SU-DHL-6 (cell line): ENCODE data around the gene RAB31.

Source experiments
- H2AFZ ChIP-seq: fragments of 200-600 bp; sonication (generic); 2 replicates; pipeline ENCODE4 v1.6.1; 2014; ENCODE audit warnings: low read depth, mild to moderate bottlenecking, moderate library complexity, mixed read lengths, antibody characterized with exemption, low read length; ENCODE audit not compliant: severe bottlenecking
- H3F3A ChIP-seq: fragments of 200-600 bp; shearing (Covaris generic); 2 replicates; pipeline ENCODE4 v1.6.0; 2016; ENCODE audit warnings: antibody characterized with exemption, mild to moderate bottlenecking; ENCODE audit not compliant: insufficient read depth
- H3K27ac ChIP-seq: fragments of 200-600 bp; sonication (generic); 2 replicates; pipeline ENCODE4 v1.5.1; 2016; ENCODE audit warnings: low read depth, mild to moderate bottlenecking, low read length, moderate library complexity, mixed read lengths
- H3K27me3 ChIP-seq: fragments of 200-600 bp; sonication (generic), shearing (Covaris generic); 2 replicates; pipeline ENCODE4 v1.6.0; 2014; ENCODE audit warnings: mild to moderate bottlenecking, low read length
- H3K36me3 ChIP-seq: fragments of 200-600 bp; sonication (generic); 2 replicates; pipeline ENCODE4 v1.6.1; 2014; ENCODE audit warnings: mild to moderate bottlenecking, low read length, mixed read lengths
- H3K4me2 ChIP-seq: fragments of 300-600, 200-600 bp; shearing (Covaris generic), sonication (generic); 2 replicates; pipeline ENCODE4 v1.6.0; 2014; ENCODE audit warnings: low read length, low read depth, mild to moderate bottlenecking; ENCODE audit not compliant: poor library complexity, severe bottlenecking
- H3K4me3 ChIP-seq: fragments of 200-600 bp; sonication (generic); 2 replicates; pipeline ENCODE4 v1.5.1; 2014; ENCODE audit warnings: antibody characterized with exemption, low read length, mild to moderate bottlenecking, mixed read lengths; ENCODE audit not compliant: insufficient read depth, poor library complexity, severe bottlenecking
- H3K79me2 ChIP-seq: fragments of 200-600 bp; sonication (generic); 2 replicates; pipeline ENCODE4 v1.6.1; 2014; ENCODE audit warnings: mild to moderate bottlenecking, low read length, moderate library complexity; ENCODE audit not compliant: insufficient read depth
- H3K9ac ChIP-seq: fragments of 200-600 bp; sonication (generic); 2 replicates; pipeline ENCODE4 v1.7.0; 2014; ENCODE audit warnings: mild to moderate bottlenecking, low read length
- H3K9me2 ChIP-seq: fragments of 200-600 bp; sonication (generic); replicated peaks from 2 replicates; pipeline ENCODE4 v1.6.1; 2014; ENCODE audit warnings: low read length; ENCODE audit not compliant: insufficient read depth
- H3K9me3 ChIP-seq: fragments of 200-600 bp; sonication (generic); 2 replicates; pipeline ENCODE4 v1.6.1; 2014; ENCODE audit warnings: low read length, mixed read lengths; ENCODE audit not compliant: insufficient read depth
- H4K20me1 ChIP-seq: fragments of 200-600 bp; sonication (generic); 2 replicates; pipeline ENCODE4 v1.6.1; 2014; ENCODE audit warnings: low read depth, mild to moderate bottlenecking, antibody characterized with exemption, low read length, moderate library complexity, mixed read lengths
- EZH2phosphoT487 ChIP-seq: fragments of 200-600 bp; sonication (generic), shearing (Covaris generic); conservative IDR thresholded peaks from 2 replicates; pipeline ENCODE4 v1.6.1; 2018; ENCODE audit warnings: mild to moderate bottlenecking, antibody characterized with exemption, low read length, moderate library complexity, mixed read lengths
- TF ChIP-seq, protein P1 (sequence below): fragments of 200-600 bp; sonication (generic); IDR thresholded peaks from one replicate; pipeline ENCODE4 v1.5.1; 2017; ENCODE audit warnings: antibody characterized with exemption, mild to moderate bottlenecking, low read length, moderate library complexity; ENCODE audit not compliant: insufficient read depth, poor library complexity, severe bottlenecking

RAB31 gene

DNA sequence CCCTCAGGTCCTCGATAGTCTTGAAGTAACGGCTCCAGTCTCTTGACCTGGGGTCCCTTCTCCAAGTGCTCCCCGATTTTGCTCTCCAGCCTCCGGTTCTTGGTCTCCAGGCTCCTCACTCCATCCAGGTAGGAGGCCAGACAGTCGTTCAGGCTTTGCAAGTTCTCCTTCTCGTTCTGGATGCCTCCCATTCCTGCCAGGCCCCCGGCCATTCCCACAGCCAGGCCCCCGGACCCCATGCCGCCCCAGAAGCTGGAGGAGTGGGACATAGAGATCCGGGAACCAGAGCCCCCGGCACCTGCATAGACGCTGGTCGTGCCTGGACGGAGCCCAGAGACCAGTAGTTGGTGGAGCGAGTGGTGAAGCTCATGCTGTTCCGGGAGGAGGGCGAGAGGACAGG, 29.0 kb upstream of the RAB31 start:
- no peaks in the 10 kb centered on the region for H3K79me2 ChIP-seq
- no peaks in the 10 kb centered on the region for H4K20me1 ChIP-seq
- H3F3A ChIP-seq = no peaks in the 10 kb centered on the region
- H3K9me3 ChIP-seq = no peaks in the 10 kb centered on the region
- no peak overlapping the region for H3K27ac ChIP-seq
- H3K27me3 ChIP-seq = no peaks in the 10 kb centered on the region
- no peak overlapping the region for H3K4me3 ChIP-seq
- H3K9me2 ChIP-seq = no peaks in the 10 kb centered on the region
- H3K36me3 ChIP-seq = no peaks in the 10 kb centered on the region
- H3K9ac ChIP-seq = no peak overlapping the region
- TF ChIP-seq EZH2phosphoT487 = no peak
- TF ChIP-seq, protein P1, sequence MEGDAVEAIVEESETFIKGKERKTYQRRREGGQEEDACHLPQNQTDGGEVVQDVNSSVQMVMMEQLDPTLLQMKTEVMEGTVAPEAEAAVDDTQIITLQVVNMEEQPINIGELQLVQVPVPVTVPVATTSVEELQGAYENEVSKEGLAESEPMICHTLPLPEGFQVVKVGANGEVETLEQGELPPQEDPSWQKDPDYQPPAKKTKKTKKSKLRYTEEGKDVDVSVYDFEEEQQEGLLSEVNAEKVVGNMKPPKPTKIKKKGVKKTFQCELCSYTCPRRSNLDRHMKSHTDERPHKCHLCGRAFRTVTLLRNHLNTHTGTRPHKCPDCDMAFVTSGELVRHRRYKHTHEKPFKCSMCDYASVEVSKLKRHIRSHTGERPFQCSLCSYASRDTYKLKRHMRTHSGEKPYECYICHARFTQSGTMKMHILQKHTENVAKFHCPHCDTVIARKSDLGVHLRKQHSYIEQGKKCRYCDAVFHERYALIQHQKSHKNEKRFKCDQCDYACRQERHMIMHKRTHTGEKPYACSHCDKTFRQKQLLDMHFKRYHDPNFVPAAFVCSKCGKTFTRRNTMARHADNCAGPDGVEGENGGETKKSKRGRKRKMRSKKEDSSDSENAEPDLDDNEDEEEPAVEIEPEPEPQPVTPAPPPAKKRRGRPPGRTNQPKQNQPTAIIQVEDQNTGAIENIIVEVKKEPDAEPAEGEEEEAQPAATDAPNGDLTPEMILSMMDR = no peak
- H2AFZ ChIP-seq = no peak overlapping the region
- no peak overlapping the region for H3K4me2 ChIP-seq

DNA sequence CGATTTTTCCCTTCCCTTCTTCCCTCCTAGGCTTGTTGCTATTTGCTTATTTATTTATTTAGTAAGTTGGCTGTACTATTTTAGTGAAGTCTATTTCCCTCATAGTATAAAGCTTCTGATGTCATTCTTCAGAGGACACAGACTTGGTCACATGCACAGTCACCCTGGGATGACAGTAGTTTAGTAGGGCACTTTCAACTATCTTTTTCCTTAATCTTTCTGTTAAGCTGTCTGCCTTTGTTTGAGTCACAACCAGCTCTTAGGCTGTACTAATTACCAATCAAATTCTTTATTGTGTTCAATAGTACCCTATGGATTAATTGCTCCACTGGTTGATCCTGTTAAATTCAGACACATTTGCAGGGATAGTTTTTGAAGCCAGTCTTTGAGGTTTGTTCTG, 26.9 kb upstream of the RAB31 start:
- H3K4me2 ChIP-seq = no peak overlapping the region
- no peak overlapping the region for H3K9ac ChIP-seq
- H3K79me2 ChIP-seq = no peaks in the 10 kb centered on the region
- no peaks in the 10 kb centered on the region for H3K36me3 ChIP-seq
- no peaks in the 10 kb centered on the region for H4K20me1 ChIP-seq
- no peaks in the 10 kb centered on the region for H3K27me3 ChIP-seq
- no peak overlapping the region for H3K4me3 ChIP-seq
- H2AFZ ChIP-seq = no peak overlapping the region
- no peaks in the 10 kb centered on the region for H3K9me2 ChIP-seq
- TF ChIP-seq, protein P1 = no peak
- TF ChIP-seq EZH2phosphoT487 = no peak
- no peaks in the 10 kb centered on the region for H3K9me3 ChIP-seq
- no peaks in the 10 kb centered on the region for H3F3A ChIP-seq
- H3K27ac ChIP-seq = no peak overlapping the region

DNA sequence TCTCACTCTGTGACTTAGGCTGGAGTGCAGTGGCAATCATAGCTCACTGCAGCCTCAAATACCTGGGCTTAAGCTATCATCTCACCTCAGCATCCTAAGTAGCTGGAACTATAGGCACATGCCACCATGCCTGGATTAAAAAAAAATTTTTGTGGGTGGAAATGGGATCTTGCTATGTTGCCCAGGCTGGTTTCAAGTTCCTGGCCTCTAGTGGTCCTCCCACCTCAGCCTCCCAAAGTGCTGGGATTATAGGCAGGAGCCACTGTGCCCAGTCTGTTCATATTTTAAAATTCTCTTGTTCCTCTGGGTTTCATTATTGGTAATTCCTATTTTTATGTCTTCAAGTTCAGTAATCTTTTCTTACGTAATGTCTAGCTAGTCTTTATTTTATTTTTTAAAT, 25.5 kb upstream of the RAB31 start:
- no peaks in the 10 kb centered on the region for H3K9me2 ChIP-seq
- no peaks in the 10 kb centered on the region for H4K20me1 ChIP-seq
- H3K9ac ChIP-seq = no peak overlapping the region
- no peaks in the 10 kb centered on the region for H3K27me3 ChIP-seq
- H3F3A ChIP-seq = no peaks in the 10 kb centered on the region
- H3K27ac ChIP-seq = no peak overlapping the region
- H3K9me3 ChIP-seq = no peaks in the 10 kb centered on the region
- no peak overlapping the region for H2AFZ ChIP-seq
- no peak overlapping the region for H3K4me3 ChIP-seq
- no peaks in the 10 kb centered on the region for H3K79me2 ChIP-seq
- no peak overlapping the region for H3K4me2 ChIP-seq
- H3K36me3 ChIP-seq = no peaks in the 10 kb centered on the region
- TF ChIP-seq, protein P1 = no peak
- no peak for TF ChIP-seq EZH2phosphoT487
